ENCODE data around the gene PCSK5. TPM values are rescaled to one million over a fixed set of nuclear protein-coding genes. Genes with fewer than 3 reads are reported as not detected.
"Not testable (repeated sequence)": the region's sequence is repeated elsewhere in the genome, so short reads cannot be mapped to it uniquely, and the experiment has no call there.

Gene PCSK5
- total and polyA plus RNA-seq, 4 experiments from 2014 or later, result 3.4 to 8.4 (median 6.5) TPM

DNA sequence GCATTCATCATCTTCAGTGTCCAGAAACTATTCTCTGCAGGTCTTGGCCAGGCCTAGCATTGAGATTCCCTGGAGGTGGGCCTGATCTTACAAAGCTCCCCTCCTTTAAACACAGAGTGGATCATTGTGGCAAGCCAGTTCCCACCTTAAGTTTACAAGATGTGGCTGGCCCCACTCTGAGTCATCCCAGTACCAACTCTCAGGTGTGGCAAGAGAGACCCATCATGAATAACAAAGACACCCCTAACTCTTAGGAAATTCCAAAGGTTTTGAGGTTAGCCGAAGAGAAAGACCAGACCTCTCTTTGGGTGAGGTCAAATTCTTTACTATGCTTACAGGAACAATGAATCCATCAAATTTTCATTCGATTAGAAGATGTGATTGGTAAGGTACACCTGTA, 425.6 kb downstream of the PCSK5 start:
- DNase-seq, result no peak
- no peaks in the 10 kb centered on the region for H3K36me3 ChIP-seq (ENCODE audit: insufficient read depth, low read length)
- H3K27ac ChIP-seq (ENCODE audit: low read depth, low read length), result no peak overlapping the region
- Mint-ChIP-seq H3K9me3 (no peaks in the 10 kb centered on the region), H3K27me3 (peaks cover 0 to 3% of the 10 kb centered on the region in 2 donors), H3K36me3 (no peaks in the 10 kb centered on the region), H3K27ac (no peak overlapping the region), H3K4me1 (no peaks in the 10 kb centered on the region), H3K4me3 (no peak overlapping the region)
- intact Hi-C loops (cut with micrococcal nuclease), result no loop called here
- H3K4me1 ChIP-seq (ENCODE audit: insufficient read depth, low read length), result no peaks in the 10 kb centered on the region
- H3K9me3 ChIP-seq (ENCODE audit: control insufficient read depth in 1 of 2, low read length in 2 of 2), result no peaks in the 10 kb centered on the region
- no peak overlapping the region for H3K4me3 ChIP-seq (ENCODE audit: low read length in 2 of 2)
- ChIA-PET POLR2A (ENCODE audit: partially characterized antibody) (no interaction called here), CTCF (ENCODE audit: partially characterized antibody) (interaction anchor here (1.3 to 1.4 kb wide), 2 partner anchors 12 to 15 kb away, joined by 3 to 4 read pairs; no protein-coding TSS in a partner anchor)
- no peaks in the 10 kb centered on the region for H3K27me3 ChIP-seq (ENCODE audit: insufficient read depth, low read length)

DNA sequence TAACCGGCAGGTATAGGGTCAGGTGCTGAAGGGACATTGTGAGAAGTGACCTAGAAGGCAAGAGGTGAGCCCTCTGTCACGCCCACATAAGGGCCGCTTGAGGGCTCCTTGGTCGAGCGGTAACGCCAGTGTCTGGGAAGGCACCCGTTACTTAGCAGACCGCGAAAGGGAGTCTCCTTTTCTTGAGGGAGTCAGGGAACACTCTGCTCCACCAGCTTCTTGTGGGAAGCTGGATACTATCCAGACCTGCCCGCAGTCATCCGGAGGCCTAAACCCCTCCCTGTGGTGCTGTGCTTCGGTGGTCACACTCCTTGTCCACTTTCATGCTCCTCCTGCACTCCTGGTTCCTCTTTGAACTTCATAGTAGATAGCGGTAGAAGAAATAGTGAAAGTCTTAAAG, 429.0 kb downstream of the PCSK5 start:
- DNase-seq; H3K27me3 Mint-ChIP-seq; H3K4me1 ChIP-seq (ENCODE audit: insufficient read depth, low read length); H3K27me3 ChIP-seq (ENCODE audit: insufficient read depth, low read length); H3K4me3 Mint-ChIP-seq; H3K36me3 Mint-ChIP-seq; H3K36me3 ChIP-seq (ENCODE audit: insufficient read depth, low read length); H3K9me3 Mint-ChIP-seq; intact Hi-C loops (cut with micrococcal nuclease); H3K9me3 ChIP-seq (ENCODE audit: control insufficient read depth in 1 of 2, low read length in 2 of 2); H3K27ac ChIP-seq (ENCODE audit: low read depth, low read length); CTCF ChIA-PET (ENCODE audit: partially characterized antibody); H3K4me1 Mint-ChIP-seq; POLR2A ChIA-PET (ENCODE audit: partially characterized antibody); H3K27ac Mint-ChIP-seq; H3K4me3 ChIP-seq (ENCODE audit: low read length in 2 of 2): not testable (repeated sequence)

DNA sequence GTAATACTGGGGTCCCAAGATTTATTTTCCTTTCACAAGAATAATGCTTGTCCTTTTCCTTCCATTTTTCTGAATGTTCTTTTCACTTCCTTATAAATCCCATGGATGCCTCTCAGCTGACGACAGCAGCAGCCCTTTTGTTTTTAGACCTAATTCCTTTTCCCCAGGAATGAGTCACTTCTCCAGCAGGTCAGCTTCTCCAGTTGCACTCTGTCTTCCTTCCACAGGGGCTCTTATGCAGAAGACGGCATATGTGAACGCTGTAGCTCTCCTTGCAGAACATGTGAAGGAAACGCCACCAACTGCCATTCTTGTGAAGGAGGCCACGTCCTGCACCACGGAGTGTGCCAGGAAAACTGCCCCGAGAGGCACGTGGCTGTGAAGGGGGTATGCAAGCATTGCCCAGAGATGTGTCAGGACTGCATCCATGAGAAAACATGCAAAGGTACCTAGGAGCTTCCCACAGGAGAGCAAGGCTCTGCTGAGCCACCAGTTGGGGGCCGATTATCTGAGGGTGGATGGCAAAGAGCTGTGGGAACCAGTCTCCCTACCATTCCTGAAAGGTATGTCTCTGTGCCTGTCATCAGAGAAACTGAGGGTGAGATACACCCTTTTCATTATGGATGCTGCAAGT, 430.8 kb downstream of the PCSK5 start:
- Mint-ChIP-seq H3K9me3 (no peaks in the 10 kb centered on the region), H3K4me1 (no peaks in the 10 kb centered on the region), H3K27ac (no peak overlapping the region), H3K36me3 (no peaks in the 10 kb centered on the region), H3K27me3 (peaks cover 0 to 7% of the 10 kb centered on the region in 2 donors), H3K4me3 (no peak overlapping the region)
- no peak for DNase-seq
- H3K27me3 ChIP-seq (ENCODE audit: insufficient read depth, low read length), result no peaks in the 10 kb centered on the region
- intact Hi-C loops (cut with micrococcal nuclease), result no loop called here
- H3K9me3 ChIP-seq (ENCODE audit: control insufficient read depth in 1 of 2, low read length in 2 of 2), result no peaks in the 10 kb centered on the region
- POLR2A ChIA-PET (ENCODE audit: partially characterized antibody), result no interaction called here
- no peak overlapping the region for H3K4me3 ChIP-seq (ENCODE audit: low read length in 2 of 2)
- H3K36me3 ChIP-seq (ENCODE audit: insufficient read depth, low read length), result no peaks in the 10 kb centered on the region
- CTCF ChIA-PET (ENCODE audit: partially characterized antibody), result no interaction called here
- no peaks in the 10 kb centered on the region for H3K4me1 ChIP-seq (ENCODE audit: insufficient read depth, low read length)
- H3K27ac ChIP-seq (ENCODE audit: low read depth, low read length), result no peak overlapping the region

DNA sequence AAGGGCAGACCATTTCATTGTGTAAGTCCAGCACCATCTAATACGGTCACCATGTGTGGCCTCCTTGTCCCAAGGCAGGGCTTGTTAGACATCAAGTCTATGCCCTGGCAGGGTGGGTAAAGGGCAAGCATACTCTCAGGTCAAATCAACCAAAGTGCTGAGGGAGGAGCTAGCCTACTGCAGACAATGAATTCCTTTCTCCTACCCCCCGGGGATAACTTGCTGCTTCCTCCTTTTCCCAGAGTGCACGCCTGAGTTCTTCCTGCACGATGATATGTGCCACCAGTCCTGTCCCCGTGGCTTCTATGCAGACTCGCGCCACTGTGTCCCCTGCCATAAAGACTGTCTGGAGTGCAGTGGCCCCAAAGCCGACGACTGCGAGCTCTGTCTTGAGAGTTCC, 432.3 kb downstream of the PCSK5 start:
- H3K4me1 Mint-ChIP-seq, result no peaks in the 10 kb centered on the region
- POLR2A ChIA-PET (ENCODE audit: partially characterized antibody), result no interaction called here
- no peak overlapping the region for H3K4me3 ChIP-seq (ENCODE audit: low read length in 2 of 2)

DNA sequence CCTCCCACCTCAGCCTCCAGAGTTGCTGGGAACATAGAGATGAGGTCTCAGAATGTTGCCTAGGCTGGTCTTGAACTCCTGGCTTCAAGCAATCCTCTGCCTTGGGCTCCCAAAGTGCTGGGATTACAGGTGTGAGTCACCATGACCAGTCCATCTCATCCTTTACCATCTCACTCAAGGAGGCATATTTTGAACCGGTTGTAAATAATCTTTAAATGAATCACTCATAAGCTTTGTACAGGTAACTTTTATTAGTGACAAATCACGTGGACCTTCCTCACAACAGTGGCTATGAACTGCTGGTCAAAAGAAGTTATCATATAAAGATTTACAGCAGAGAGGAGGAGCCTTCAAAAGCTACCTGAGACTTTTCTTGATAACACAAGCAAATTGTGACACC, 433.0 kb downstream of the PCSK5 start:
- no peaks in the 10 kb centered on the region for H3K4me1 Mint-ChIP-seq
- peaks cover 6 to 11% of the 10 kb centered on the region in 2 donors for H3K27me3 Mint-ChIP-seq
- no peaks in the 10 kb centered on the region for H3K36me3 Mint-ChIP-seq
- ChIA-PET POLR2A (ENCODE audit: partially characterized antibody) (no interaction called here), CTCF (ENCODE audit: partially characterized antibody) (no interaction called here)
- DNase-seq, result no peak
- intact Hi-C loops (cut with micrococcal nuclease), result no loop called here
- H3K4me3 Mint-ChIP-seq, result no peak overlapping the region
- H3K27ac Mint-ChIP-seq, result no peak overlapping the region
- Histone ChIP-seq H3K4me1 (ENCODE audit: insufficient read depth, low read length) (no peaks in the 10 kb centered on the region), H3K27me3 (ENCODE audit: insufficient read depth, low read length) (no peaks in the 10 kb centered on the region), H3K27ac (ENCODE audit: low read depth, low read length) (no peak overlapping the region), H3K4me3 (ENCODE audit: low read length in 2 of 2) (no peak overlapping the region), H3K36me3 (ENCODE audit: insufficient read depth, low read length) (no peaks in the 10 kb centered on the region), H3K9me3 (ENCODE audit: control insufficient read depth in 1 of 2, low read length in 2 of 2) (no peaks in the 10 kb centered on the region)
- no peaks in the 10 kb centered on the region for H3K9me3 Mint-ChIP-seq

More for the DNA sequence above, 432.3 kb downstream of the PCSK5 start:
- H3K36me3 ChIP-seq (ENCODE audit: insufficient read depth, low read length), result no peaks in the 10 kb centered on the region
- H3K4me1 ChIP-seq (ENCODE audit: insufficient read depth, low read length), result no peaks in the 10 kb centered on the region
- H3K36me3 Mint-ChIP-seq, result no peaks in the 10 kb centered on the region
- no peaks in the 10 kb centered on the region for H3K9me3 Mint-ChIP-seq
- CTCF ChIA-PET (ENCODE audit: partially characterized antibody), result no interaction called here
- H3K27ac ChIP-seq (ENCODE audit: low read depth, low read length), result no peak overlapping the region
- no peak overlapping the region for H3K27ac Mint-ChIP-seq
- H3K27me3 Mint-ChIP-seq, result peaks cover 3 to 7% of the 10 kb centered on the region in 2 donors
- no peak for DNase-seq
- H3K9me3 ChIP-seq (ENCODE audit: control insufficient read depth in 1 of 2, low read length in 2 of 2), result no peaks in the 10 kb centered on the region
- no peak overlapping the region for H3K4me3 Mint-ChIP-seq
- no peaks in the 10 kb centered on the region for H3K27me3 ChIP-seq (ENCODE audit: insufficient read depth, low read length)
- intact Hi-C loops (cut with micrococcal nuclease), result no loop called here

GRCh38 chr9:76324030-76324429, 433.6 kb downstream of the PCSK5 start:
- H3K4me1 ChIP-seq (ENCODE audit: insufficient read depth, low read length); H3K9me3 Mint-ChIP-seq; H3K27ac ChIP-seq (ENCODE audit: low read depth, low read length); H3K36me3 ChIP-seq (ENCODE audit: insufficient read depth, low read length); H3K4me3 ChIP-seq (ENCODE audit: low read length in 2 of 2); H3K27ac Mint-ChIP-seq; H3K36me3 Mint-ChIP-seq; H3K4me1 Mint-ChIP-seq; POLR2A ChIA-PET (ENCODE audit: partially characterized antibody); CTCF ChIA-PET (ENCODE audit: partially characterized antibody); intact Hi-C loops (cut with micrococcal nuclease); DNase-seq; H3K4me3 Mint-ChIP-seq; H3K9me3 ChIP-seq (ENCODE audit: control insufficient read depth in 1 of 2, low read length in 2 of 2); H3K27me3 ChIP-seq (ENCODE audit: insufficient read depth, low read length): not testable (repeated sequence)
- H3K27me3 Mint-ChIP-seq, result peaks cover 7 to 11% of the 10 kb centered on the region in 2 donors

DNA sequence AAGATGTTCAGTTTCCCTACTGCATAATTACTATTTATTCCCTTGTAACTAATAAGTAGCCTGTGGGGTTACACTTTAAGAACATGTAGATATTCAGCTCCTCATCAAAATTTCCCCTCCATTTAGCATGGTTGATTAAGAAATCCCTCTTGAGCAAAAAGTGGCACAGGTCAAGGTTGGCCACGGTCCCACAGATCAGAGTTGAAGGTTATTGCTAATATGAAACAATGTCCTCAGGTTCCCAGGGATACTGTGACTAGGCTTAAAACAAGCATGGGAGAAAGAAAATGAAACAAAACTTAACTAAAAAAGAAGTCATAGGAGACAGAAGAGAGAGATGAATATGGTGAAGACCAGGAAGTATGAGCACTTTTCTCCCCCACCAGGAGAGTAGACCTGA, 439.6 kb downstream of the PCSK5 start:
- POLR2A ChIA-PET (ENCODE audit: partially characterized antibody), result no interaction called here

DNA sequence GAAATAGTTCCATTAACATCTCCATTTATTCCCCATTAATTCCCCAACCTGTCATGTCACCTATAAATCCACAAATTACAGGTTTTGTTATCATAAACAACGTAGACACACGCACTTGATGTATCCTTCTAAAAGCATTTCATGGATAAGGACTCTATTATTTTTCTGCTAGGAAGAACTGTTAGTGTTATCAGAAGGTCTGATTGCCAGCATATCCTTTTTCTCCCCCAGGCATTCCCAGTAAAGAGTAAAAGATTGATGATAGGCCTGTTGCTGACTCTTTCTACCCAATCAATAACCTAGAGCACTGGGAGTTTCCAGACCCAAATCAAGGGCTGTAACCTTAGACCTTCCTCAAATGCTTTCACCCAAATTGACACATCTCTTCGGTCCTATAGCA, 442.9 kb downstream of the PCSK5 start:
- ChIA-PET CTCF (ENCODE audit: partially characterized antibody) (no interaction called here), POLR2A (ENCODE audit: partially characterized antibody) (no interaction called here)
- H3K27ac ChIP-seq (ENCODE audit: low read depth, low read length), result no peak overlapping the region
- no peak overlapping the region for H3K4me3 Mint-ChIP-seq
- H3K4me1 ChIP-seq (ENCODE audit: insufficient read depth, low read length), result no peaks in the 10 kb centered on the region
- no peaks in the 10 kb centered on the region for H3K36me3 ChIP-seq (ENCODE audit: insufficient read depth, low read length)
- DNase-seq, result no peak
- H3K9me3 Mint-ChIP-seq, result peaks cover 0 to 2% (median 0%) of the 10 kb centered on the region in 8 donors
- intact Hi-C loops (cut with micrococcal nuclease), result no loop called here
- H3K4me3 ChIP-seq (ENCODE audit: low read length in 2 of 2), result no peak overlapping the region
- H3K27me3 Mint-ChIP-seq, result peaks cover 9 to 15% of the 10 kb centered on the region in 2 donors
- H3K4me1 Mint-ChIP-seq, result no peaks in the 10 kb centered on the region
- no peak overlapping the region for H3K27ac Mint-ChIP-seq
- H3K9me3 ChIP-seq (ENCODE audit: control insufficient read depth in 1 of 2, low read length in 2 of 2), result no peaks in the 10 kb centered on the region
- no peaks in the 10 kb centered on the region for H3K36me3 Mint-ChIP-seq
- H3K27me3 ChIP-seq (ENCODE audit: insufficient read depth, low read length), result no peaks in the 10 kb centered on the region

More for the DNA sequence above, 439.6 kb downstream of the PCSK5 start:
- Mint-ChIP-seq H3K4me1 (no peaks in the 10 kb centered on the region), H3K9me3 (peaks cover 0 to 2% (median 0%) of the 10 kb centered on the region in 8 donors), H3K27me3 (peaks cover 12 to 15% of the 10 kb centered on the region in 2 donors), H3K4me3 (no peak overlapping the region), H3K36me3 (no peaks in the 10 kb centered on the region), H3K27ac (no peak overlapping the region)
- Histone ChIP-seq H3K9me3 (ENCODE audit: control insufficient read depth in 1 of 2, low read length in 2 of 2) (no peaks in the 10 kb centered on the region), H3K27ac (ENCODE audit: low read depth, low read length) (no peak overlapping the region), H3K4me1 (ENCODE audit: insufficient read depth, low read length) (no peaks in the 10 kb centered on the region), H3K4me3 (ENCODE audit: low read length in 2 of 2) (no peak overlapping the region), H3K36me3 (ENCODE audit: insufficient read depth, low read length) (no peaks in the 10 kb centered on the region), H3K27me3 (ENCODE audit: insufficient read depth, low read length) (no peaks in the 10 kb centered on the region)
- intact Hi-C loops (cut with micrococcal nuclease), result no loop called here
- DNase-seq, result no peak
- CTCF ChIA-PET (ENCODE audit: partially characterized antibody), result no interaction called here

Data from CD4-positive, alpha-beta memory T cell (primary cell).